Putamen (tissue), 1 donor: ENCODE results near the gene KLK14.

ENCODE experiments used
- DNase-seq: peaks from one replicate; pipeline ENCODE4 v3.0.0-alpha.2; 2016; ENCODE audit warnings: low spot score

The KLK14 gene

GRCh38 chr19:51086153-51086850 is 3.6 kb upstream of the KLK14 start:
- DNase-seq = no peak

- no peak for DNase-seq
Observed at GRCh38 chr19:51084505-51084904, 1.8 kb upstream of the KLK14 start.

- no peak for DNase-seq
Observed at GRCh38 chr19:51083783-51084182, 1.1 kb upstream of the KLK14 start.

GRCh38 chr19:51083181-51083580 is 494 bp upstream of the KLK14 start:
- no peak for DNase-seq

GRCh38 chr19:51081476-51081875 is 1.2 kb downstream of the KLK14 start:
- no peak for DNase-seq

- no peak for DNase-seq
Observed at GRCh38 chr19:51079481-51080110, 3.1 kb downstream of the KLK14 start.

- DNase-seq = no peak
Observed at GRCh38 chr19:51078731-51079130, 4.0 kb downstream of the KLK14 start.

- no peak for DNase-seq
Observed at GRCh38 chr19:51078104-51078503, 4.6 kb downstream of the KLK14 start.

- DNase-seq = no peak
Observed at GRCh38 chr19:51076631-51077213, 6.0 kb downstream of the KLK14 start.

- DNase-seq = no peak
Observed at GRCh38 chr19:51075998-51076397, 6.7 kb downstream of the KLK14 start.

GRCh38 chr19:51071095-51071405 is 11.6 kb downstream of the KLK14 start:
- DNase-seq = no peak

GRCh38 chr19:51070334-51071094 is 12.2 kb downstream of the KLK14 start:
- no peak for DNase-seq

- no peak for DNase-seq
Observed at GRCh38 chr19:51066393-51067186, 16.1 kb downstream of the KLK14 start.

GRCh38 chr19:51065221-51065960 is 17.3 kb downstream of the KLK14 start:
- DNase-seq = no peak

- no peak for DNase-seq
Observed at GRCh38 chr19:51064534-51065220, 18.0 kb downstream of the KLK14 start, which contains the start of gene KLK13. TSS of gene KLK13 (minus strand) at chr19:51065092. CDS start at chr19:51065067, 25 bp downstream.

- DNase-seq = no peak
Observed at GRCh38 chr19:51063664-51064063, 19.0 kb downstream of the KLK14 start.

- no peak for DNase-seq
Observed at GRCh38 chr19:51060973-51061372, 21.7 kb downstream of the KLK14 start.

- no peak for DNase-seq
Observed at GRCh38 chr19:51060336-51060735, 22.4 kb downstream of the KLK14 start.

GRCh38 chr19:51059715-51060114 is 23.0 kb downstream of the KLK14 start:
- no peak for DNase-seq

- no peak for DNase-seq
Observed at GRCh38 chr19:51055866-51056265, 26.8 kb downstream of the KLK14 start.

GRCh38 chr19:51047031-51047335 is 35.7 kb downstream of the KLK14 start:
- no peak for DNase-seq
